ENCODE measurements around the gene CARM1. TPM values are rescaled to one million over a fixed set of nuclear protein-coding genes. Genes with fewer than 3 reads are reported as not detected.
A peak's percentile ranks its signal among the peaks of the same experiment; 100 is the strongest.

The CARM1 gene
- total and polyA plus RNA-seq, 2 of the 13 experiments (the other 11 are each of a cell fraction or from before 2014, with no cell fraction given) = 27.6 to 55.8 TPM

DNA sequence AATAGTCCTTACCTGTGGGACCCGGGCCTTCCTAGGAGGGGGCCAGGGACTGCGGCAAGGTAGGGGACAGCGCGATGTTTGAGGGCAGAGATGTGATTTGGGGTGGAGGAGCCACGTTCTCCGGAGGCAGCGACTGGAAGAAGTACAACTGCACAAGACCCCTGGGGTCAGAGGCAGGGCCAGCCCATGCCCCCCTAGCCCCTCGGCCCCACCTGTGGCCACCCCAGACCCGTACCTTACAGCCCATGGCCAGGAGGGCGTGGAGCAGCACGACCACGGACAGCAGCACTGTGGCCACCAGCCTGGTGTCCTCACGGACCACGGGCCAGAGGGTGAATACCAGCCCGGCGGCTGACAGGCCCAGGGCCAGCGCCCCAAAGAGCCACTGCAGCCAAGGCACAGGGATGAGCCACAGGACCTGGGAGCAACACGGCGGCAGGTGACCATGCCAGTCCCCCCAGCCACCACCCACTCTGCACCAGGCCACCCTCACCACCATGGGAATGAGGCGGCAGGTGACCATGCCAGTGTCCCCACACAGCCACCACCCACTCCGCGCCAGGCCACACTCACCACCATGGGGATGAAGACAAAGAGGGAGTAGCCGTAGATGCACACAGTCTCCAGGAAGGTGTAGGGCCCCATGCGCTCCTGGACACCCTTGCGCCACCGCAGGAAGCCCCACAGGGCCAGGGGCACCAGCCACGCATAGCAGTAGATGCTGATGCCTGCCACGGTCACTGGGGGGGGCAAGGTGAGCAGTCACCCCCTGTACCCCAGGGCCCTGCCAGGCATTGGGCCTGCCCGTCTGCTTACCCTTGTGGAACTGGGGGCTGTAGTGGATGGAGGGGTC lies 52.1 kb downstream of the CARM1 start (continued):
- TF ChIP-seq, protein P1, sequence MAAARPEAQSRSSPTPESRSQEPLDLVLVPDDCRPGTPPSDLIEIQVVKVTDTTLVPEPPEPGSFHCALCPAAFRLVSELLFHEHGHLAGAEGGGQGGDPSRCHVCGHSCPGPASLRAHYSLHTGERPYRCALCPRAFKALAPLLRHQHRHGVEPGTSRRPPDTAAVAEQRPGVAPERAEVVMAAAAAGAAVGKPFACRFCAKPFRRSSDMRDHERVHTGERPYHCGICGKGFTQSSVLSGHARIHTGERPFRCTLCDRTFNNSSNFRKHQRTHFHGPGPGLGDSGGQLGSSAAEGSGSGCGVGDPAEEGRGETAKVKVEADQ (CRISPR knock-in tag; IDR thresholded peaks at IDR 0.05; ENCODE audit: borderline replicate concordance) = no peak
- TF ChIP-seq ZMYM2 (CRISPR knock-in tag; IDR thresholded peaks at IDR 0.05) (no peak), ZNF570 (CRISPR knock-in tag; IDR thresholded peaks at IDR 0.05; ENCODE audit: borderline replicate concordance) (no peak), ZNF737 (CRISPR knock-in tag; IDR thresholded peaks at IDR 0.05; ENCODE audit: borderline replicate concordance) (no peak), SMC3 (IDR thresholded peaks at IDR 0.05; ENCODE audit: low read length) (no peak), PRMT3 (CRISPR knock-in tag; IDR thresholded peaks at IDR 0.05; ENCODE audit: borderline replicate concordance, low read depth) (no peak), ZNF468 (CRISPR knock-in tag; IDR thresholded peaks at IDR 0.05) (no peak), TBX2 (CRISPR knock-in tag; IDR thresholded peaks at IDR 0.05; ENCODE audit: borderline replicate concordance) (no peak), PRPF4 (IDR thresholded peaks at IDR 0.05; ENCODE audit: low read depth, low read length, poor library complexity, severe bottlenecking) (no peak), RNF2 (conservative IDR thresholded peaks at IDR 0.05; ENCODE audit: low read depth) (no peak)
- TF ChIP-seq, protein P2, sequence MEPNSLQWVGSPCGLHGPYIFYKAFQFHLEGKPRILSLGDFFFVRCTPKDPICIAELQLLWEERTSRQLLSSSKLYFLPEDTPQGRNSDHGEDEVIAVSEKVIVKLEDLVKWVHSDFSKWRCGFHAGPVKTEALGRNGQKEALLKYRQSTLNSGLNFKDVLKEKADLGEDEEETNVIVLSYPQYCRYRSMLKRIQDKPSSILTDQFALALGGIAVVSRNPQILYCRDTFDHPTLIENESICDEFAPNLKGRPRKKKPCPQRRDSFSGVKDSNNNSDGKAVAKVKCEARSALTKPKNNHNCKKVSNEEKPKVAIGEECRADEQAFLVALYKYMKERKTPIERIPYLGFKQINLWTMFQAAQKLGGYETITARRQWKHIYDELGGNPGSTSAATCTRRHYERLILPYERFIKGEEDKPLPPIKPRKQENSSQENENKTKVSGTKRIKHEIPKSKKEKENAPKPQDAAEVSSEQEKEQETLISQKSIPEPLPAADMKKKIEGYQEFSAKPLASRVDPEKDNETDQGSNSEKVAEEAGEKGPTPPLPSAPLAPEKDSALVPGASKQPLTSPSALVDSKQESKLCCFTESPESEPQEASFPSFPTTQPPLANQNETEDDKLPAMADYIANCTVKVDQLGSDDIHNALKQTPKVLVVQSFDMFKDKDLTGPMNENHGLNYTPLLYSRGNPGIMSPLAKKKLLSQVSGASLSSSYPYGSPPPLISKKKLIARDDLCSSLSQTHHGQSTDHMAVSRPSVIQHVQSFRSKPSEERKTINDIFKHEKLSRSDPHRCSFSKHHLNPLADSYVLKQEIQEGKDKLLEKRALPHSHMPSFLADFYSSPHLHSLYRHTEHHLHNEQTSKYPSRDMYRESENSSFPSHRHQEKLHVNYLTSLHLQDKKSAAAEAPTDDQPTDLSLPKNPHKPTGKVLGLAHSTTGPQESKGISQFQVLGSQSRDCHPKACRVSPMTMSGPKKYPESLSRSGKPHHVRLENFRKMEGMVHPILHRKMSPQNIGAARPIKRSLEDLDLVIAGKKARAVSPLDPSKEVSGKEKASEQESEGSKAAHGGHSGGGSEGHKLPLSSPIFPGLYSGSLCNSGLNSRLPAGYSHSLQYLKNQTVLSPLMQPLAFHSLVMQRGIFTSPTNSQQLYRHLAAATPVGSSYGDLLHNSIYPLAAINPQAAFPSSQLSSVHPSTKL (CRISPR knock-in tag; IDR thresholded peaks at IDR 0.05) = no peak
- TF ChIP-seq, protein P3, sequence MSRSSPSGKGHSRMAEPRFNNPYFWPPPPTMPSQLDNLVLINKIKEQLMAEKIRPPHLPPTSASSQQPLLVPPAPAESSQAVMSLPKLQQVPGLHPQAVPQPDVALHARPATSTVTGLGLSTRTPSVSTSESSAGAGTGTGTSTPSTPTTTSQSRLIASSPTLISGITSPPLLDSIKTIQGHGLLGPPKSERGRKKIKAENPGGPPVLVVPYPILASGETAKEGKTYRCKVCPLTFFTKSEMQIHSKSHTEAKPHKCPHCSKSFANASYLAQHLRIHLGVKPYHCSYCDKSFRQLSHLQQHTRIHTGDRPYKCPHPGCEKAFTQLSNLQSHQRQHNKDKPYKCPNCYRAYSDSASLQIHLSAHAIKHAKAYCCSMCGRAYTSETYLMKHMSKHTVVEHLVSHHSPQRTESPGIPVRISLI (CRISPR knock-in tag; IDR thresholded peaks at IDR 0.05; ENCODE audit: borderline replicate concordance) = no peak
- TF ChIP-seq, protein P4, sequence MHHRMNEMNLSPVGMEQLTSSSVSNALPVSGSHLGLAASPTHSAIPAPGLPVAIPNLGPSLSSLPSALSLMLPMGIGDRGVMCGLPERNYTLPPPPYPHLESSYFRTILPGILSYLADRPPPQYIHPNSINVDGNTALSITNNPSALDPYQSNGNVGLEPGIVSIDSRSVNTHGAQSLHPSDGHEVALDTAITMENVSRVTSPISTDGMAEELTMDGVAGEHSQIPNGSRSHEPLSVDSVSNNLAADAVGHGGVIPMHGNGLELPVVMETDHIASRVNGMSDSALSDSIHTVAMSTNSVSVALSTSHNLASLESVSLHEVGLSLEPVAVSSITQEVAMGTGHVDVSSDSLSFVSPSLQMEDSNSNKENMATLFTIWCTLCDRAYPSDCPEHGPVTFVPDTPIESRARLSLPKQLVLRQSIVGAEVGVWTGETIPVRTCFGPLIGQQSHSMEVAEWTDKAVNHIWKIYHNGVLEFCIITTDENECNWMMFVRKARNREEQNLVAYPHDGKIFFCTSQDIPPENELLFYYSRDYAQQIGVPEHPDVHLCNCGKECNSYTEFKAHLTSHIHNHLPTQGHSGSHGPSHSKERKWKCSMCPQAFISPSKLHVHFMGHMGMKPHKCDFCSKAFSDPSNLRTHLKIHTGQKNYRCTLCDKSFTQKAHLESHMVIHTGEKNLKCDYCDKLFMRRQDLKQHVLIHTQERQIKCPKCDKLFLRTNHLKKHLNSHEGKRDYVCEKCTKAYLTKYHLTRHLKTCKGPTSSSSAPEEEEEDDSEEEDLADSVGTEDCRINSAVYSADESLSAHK (CRISPR knock-in tag; IDR thresholded peaks at IDR 0.05; ENCODE audit: borderline replicate concordance) = no peak
- TF ChIP-seq, protein P5, sequence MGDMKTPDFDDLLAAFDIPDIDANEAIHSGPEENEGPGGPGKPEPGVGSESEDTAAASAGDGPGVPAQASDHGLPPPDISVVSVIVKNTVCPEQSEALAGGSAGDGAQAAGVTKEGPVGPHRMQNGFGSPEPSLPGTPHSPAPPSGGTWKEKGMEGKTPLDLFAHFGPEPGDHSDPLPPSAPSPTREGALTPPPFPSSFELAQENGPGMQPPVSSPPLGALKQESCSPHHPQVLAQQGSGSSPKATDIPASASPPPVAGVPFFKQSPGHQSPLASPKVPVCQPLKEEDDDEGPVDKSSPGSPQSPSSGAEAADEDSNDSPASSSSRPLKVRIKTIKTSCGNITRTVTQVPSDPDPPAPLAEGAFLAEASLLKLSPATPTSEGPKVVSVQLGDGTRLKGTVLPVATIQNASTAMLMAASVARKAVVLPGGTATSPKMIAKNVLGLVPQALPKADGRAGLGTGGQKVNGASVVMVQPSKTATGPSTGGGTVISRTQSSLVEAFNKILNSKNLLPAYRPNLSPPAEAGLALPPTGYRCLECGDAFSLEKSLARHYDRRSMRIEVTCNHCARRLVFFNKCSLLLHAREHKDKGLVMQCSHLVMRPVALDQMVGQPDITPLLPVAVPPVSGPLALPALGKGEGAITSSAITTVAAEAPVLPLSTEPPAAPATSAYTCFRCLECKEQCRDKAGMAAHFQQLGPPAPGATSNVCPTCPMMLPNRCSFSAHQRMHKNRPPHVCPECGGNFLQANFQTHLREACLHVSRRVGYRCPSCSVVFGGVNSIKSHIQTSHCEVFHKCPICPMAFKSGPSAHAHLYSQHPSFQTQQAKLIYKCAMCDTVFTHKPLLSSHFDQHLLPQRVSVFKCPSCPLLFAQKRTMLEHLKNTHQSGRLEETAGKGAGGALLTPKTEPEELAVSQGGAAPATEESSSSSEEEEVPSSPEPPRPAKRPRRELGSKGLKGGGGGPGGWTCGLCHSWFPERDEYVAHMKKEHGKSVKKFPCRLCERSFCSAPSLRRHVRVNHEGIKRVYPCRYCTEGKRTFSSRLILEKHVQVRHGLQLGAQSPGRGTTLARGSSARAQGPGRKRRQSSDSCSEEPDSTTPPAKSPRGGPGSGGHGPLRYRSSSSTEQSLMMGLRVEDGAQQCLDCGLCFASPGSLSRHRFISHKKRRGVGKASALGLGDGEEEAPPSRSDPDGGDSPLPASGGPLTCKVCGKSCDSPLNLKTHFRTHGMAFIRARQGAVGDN (CRISPR knock-in tag; IDR thresholded peaks at IDR 0.05) = peak; percentile 19; the same call in 1 of the 2 replicates
